HG02588 (cell line): ENCODE results near the gene TAS2R41.
"Not testable (repeated sequence)": the region's sequence is repeated elsewhere in the genome, so short reads cannot be mapped to it uniquely, and the experiment has no call there.

Experiments
- ATAC-seq: cut with Tn5 transposase; IDR thresholded peaks from one replicate; pipeline ENCODE4 v1.9.1; 2021; ENCODE audit warnings: mild to moderate bottlenecking, moderate library complexity; ENCODE audit not compliant: unreplicated experiment

Gene TAS2R41

DNA sequence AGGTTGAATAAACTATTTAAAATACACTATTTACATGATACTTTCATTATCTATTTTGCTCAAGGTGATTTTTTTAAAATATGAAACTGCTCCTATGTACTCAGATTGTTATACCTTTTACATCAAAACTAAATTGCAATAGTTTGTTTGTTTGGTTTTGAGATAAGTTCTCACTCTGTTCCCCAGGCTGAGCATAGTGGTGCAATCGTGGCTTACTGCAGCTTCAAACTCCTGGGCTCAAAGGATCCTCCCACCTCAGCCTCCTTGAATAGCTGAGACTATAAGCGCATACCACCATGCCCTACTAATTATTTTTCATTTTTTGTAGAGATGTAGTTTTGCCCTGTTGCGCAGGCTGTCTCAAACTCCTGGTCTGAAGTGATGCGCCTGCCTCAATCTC is 21.7 kb upstream of the TAS2R41 start:
- ATAC-seq, result no peak

GRCh38 chr7:143456992-143457793 is 20.5 kb upstream of the TAS2R41 start:
- no peak for ATAC-seq

- peak; percentile 64 for ATAC-seq
These were observed 19.4 kb upstream of the TAS2R41 start for GRCh38 chr7:143458263-143458662.

- no peak for ATAC-seq
These were observed 19.0 kb upstream of the TAS2R41 start for GRCh38 chr7:143458681-143459080.

- no peak for ATAC-seq
These were observed 18.3 kb upstream of the TAS2R41 start for GRCh38 chr7:143459359-143459758.

DNA sequence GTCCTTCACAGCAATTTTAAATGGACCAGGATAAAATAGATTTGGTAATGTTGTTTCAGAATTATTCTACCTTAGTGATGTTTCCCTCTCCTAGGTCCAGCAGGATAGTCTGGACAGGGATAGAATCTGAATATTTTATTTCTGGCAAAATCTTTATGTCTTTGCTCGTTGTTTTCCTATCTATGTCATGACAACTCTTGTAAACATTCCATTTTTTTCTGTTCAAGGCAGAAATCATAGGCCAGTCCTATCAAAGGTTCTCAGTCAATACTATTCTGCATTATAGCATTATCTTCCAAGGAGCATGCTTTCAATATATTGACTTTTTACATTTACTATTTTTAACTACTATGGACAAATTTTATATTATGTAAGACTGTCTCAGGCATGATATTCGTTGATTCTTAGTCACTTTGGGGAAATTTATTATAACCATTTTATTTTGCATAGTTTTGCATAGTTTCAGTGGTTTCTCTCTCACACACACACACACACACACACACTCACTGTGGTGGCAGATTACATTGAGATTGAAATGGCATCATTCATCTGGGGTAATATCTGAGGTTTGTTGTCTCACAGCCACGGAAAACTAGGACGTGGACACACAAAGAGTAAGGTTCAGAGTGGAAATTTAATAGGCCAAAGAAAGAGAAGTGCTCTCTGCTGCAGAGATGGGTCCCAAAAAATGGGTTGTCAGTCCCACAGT is 17.2 kb upstream of the TAS2R41 start:
- ATAC-seq, result no peak

- no peak for ATAC-seq
These were observed 15.6 kb upstream of the TAS2R41 start for GRCh38 chr7:143462045-143462444.

DNA sequence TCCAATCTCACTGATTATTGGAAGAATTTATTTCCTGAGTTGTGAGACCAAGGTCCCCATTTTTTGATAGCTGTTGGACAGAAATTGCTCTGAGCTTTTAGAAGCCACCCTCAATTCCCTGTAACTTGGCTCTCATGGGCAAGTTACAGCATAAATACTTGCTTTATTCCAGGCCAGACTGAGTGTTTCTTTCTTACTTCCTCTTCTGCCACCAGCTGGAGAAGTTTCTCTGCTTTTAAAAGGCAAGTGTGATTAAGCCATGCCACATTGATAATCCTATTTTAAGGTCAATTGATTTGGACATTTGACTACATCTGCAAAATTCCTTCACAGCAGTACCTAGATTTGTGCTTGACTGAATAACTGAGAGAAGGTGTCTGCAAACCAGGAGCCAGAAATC is 14.1 kb upstream of the TAS2R41 start:
- ATAC-seq, result no peak

DNA sequence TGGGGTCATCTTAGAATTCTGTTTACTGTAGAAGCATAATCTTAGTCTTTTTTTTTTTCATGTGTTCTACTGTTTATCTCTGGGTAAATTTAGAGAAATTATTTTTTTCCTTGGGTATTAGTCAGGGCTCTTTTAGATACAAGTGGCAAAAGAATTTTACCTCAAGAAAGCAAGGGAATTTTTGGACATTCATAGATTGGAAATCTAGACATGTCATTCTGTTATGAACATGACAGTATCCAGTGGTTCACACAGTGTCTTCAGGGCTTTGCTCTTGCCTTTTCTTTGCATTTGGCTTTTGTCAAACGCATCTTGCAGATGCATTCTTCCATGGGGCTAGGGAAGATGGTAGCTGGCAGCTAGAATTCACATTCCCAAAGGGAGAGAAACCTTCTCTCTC is 13.7 kb upstream of the TAS2R41 start:
- ATAC-seq, result no peak

- ATAC-seq, result no peak
These were observed 9.9 kb upstream of the TAS2R41 start for GRCh38 chr7:143467724-143468123.

- ATAC-seq, result not testable (repeated sequence)
These were observed 5.5 kb upstream of the TAS2R41 start for GRCh38 chr7:143472071-143472689.

DNA sequence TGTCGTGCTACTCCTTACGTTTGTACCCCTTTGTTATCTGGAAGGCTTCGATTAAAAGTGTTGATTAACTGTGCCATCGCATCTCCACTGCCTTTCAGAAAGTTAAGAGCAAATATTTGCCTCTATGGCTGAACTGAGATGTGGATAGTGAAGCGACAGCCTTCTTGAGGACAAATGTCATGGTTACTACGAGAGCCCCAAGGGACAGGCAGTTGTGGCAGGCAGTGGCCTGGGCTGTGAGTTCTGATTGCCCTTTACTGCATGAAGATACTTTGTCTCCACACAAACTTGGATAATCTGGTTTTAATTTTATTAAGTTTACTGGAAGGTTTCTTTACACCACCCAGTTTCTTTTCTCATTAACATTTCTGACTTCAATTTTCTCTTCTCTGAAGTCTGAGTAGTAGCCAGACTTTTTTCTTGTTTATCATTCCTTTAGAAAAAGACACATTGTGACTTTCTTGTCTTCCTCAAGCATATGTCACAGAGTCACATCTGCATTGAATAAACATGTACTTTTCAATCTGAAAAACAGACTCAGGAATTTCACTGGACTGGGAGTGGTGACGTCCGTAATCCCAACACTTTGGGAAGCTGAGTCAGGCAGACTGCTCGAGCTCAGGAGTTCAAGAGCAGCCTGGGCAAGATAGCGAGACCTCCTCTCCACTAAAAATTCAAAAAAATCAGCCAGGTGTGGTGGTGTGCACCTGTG is 1.5 kb downstream of the TAS2R41 start:
- no peak for ATAC-seq

GRCh38 chr7:143480501-143480900 is 2.8 kb downstream of the TAS2R41 start:
- no peak for ATAC-seq

DNA sequence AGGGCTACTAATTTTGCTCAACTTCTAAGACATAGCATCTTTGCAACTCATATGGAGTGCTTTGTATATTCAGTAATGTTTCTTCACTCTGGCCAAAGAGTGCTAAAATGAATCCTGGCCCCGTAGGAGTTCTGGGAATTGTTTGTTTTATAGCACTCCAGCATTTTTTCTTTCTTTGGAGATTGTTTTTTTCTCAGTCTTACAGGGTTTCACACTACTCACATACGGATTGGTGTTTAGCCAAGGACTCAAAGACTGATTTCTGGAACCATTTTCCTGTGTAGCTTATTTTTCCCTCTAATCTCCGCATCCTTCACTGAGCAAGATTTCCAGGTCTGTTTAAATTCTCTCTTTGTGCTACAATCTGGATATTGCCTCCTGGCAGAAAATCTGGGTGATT is 6.4 kb downstream of the TAS2R41 start:
- ATAC-seq, result no peak

DNA sequence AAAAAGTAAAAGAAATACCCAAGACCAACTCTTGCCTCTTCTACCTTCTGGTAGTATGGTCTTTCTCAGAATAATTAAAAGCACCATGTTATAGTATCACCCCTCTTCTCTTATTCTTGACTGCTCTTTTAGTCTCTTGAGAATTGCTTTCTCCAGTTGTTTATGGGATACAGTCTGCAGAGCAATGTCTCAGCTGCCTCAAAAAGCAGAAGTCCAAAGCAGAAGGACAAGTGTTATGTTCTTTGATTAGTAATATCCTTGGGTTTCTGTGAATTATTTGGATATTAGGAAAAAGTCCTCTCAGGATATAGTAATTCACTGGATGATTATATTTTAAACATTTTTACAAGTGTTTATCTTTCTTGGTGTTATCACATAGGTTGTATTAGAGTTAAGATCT is 7.4 kb downstream of the TAS2R41 start:
- no peak for ATAC-seq

GRCh38 chr7:143485500-143485899 is 7.8 kb downstream of the TAS2R41 start:
- ATAC-seq, result no peak

- not testable (repeated sequence) for ATAC-seq
These were observed 8.6 kb downstream of the TAS2R41 start for GRCh38 chr7:143486266-143486665.

GRCh38 chr7:143487061-143487460 is 9.4 kb downstream of the TAS2R41 start:
- ATAC-seq, result no peak

- ATAC-seq, result no peak
These were observed 9.9 kb downstream of the TAS2R41 start for GRCh38 chr7:143487566-143487965.

GRCh38 chr7:143490717-143491306 is 13.1 kb downstream of the TAS2R41 start:
- ATAC-seq, result no peak

DNA sequence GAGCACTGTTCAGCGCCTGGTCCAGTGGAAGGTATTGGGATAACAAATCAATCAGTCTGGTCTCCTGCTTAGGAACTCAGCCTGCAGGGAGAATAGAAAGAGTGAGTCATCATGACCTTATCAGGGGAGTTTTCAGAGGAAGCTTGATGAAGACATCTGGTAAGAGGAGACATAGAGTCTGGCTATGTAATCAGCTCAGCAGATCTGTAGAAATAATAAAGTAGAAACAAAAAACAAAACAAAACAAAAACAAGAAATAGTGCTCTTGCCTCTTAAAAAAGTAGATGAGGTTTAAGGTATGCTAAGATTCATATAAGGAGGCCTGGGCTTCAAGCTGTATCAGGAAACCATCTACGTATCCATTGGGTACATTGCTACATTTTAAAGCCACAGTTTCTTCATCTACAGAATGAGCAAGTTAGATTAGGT is 14.4 kb downstream of the TAS2R41 start:
- ATAC-seq, result no peak
